ENCODE results near the gene VAV2. TPM values are rescaled to one million over a fixed set of nuclear protein-coding genes. Genes with fewer than 3 reads are reported as not detected.

VAV2 gene
- total RNA-seq, 1 donor from 2014 or later = 12.7 TPM

DNA sequence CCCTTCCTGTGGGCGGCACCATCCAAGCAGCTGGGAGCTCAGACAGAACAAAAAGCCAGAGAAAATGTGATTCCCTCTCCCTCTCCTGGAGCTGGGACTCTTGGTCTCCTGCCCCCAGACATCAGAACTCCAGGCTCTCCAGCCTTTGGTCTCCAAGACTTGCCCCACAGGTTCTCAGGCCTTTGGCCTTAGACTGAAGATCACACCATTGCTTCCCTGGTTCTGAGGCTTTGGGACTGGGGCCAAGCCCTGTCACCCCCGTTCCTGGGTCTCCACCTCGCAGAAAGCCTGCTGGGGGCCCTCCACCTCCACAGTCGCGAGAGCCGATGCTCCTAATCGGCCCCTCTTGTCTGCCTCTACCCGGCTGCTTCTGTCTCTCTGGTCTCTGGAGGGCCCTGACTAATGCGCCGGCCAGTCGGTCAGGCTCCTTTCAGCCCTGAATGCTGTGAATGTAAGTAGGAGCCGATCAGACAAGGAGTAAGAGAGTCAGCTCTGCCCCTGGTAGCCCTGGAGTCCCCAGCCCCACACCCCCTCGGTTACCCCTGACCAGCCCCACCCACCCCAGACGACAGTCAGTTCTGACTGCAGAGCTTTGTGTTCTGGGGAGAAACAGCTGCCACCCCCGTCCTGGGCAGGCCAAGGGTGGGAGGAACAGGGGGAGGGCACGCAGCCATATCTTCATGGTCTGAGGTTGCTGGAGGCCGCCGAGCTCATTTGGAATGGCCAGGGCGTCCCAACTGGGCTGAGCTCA lies 57.5 kb downstream of the VAV2 start:
- Histone ChIP-seq H3K27ac (peak overlapping the region; percentile 14 to 48), H3K27me3 (no peaks in the 10 kb centered on the region), H3K9me3 (no peaks in the 10 kb centered on the region), H3K4me3 (no peak overlapping the region), H3K36me3 (no peaks in the 10 kb centered on the region), H3K4me1 (no peaks in the 10 kb centered on the region)
- DNase-seq (ENCODE audit: low spot score in 2 of 2) = no peak
- TF ChIP-seq, protein P1, sequence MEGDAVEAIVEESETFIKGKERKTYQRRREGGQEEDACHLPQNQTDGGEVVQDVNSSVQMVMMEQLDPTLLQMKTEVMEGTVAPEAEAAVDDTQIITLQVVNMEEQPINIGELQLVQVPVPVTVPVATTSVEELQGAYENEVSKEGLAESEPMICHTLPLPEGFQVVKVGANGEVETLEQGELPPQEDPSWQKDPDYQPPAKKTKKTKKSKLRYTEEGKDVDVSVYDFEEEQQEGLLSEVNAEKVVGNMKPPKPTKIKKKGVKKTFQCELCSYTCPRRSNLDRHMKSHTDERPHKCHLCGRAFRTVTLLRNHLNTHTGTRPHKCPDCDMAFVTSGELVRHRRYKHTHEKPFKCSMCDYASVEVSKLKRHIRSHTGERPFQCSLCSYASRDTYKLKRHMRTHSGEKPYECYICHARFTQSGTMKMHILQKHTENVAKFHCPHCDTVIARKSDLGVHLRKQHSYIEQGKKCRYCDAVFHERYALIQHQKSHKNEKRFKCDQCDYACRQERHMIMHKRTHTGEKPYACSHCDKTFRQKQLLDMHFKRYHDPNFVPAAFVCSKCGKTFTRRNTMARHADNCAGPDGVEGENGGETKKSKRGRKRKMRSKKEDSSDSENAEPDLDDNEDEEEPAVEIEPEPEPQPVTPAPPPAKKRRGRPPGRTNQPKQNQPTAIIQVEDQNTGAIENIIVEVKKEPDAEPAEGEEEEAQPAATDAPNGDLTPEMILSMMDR (IDR thresholded peaks at IDR 0.05) = no peak
- intact Hi-C loops (cut with DNase I) = no loop called here

DNA sequence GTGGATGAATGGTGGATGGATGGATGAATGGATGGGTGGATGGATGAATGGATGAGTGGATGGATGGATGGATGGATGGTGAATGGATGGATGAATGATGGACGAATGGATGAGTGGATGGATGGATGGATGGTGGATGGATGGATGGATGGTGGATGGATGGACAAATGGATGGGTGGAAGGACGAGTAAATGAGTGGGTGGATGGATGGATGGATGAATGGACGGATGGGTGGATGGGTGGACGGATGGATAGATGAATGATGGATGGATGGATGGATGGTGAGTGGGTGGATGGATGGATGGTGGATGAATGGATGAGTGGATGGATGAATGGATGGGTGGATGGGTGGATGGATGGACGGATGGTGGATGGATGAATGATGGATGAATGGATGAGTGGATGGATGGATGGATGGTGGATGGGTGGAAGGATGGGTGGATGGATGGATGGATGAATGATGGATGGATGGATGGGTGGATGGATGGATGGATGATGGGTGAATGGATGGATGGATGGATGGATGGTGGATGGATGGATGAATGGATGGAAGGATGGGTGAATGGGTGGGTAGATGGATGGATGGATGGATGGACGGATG lies 58.6 kb downstream of the VAV2 start:
- Histone ChIP-seq H3K4me3 (no peak overlapping the region), H3K27me3 (no peaks in the 10 kb centered on the region), H3K36me3 (no peaks in the 10 kb centered on the region), H3K27ac (no peak overlapping the region), H3K4me1 (no peaks in the 10 kb centered on the region), H3K9me3 (no peaks in the 10 kb centered on the region)
- intact Hi-C loops (cut with DNase I) = no loop called here
- DNase-seq (ENCODE audit: low spot score in 2 of 2) = no peak
- TF ChIP-seq, protein P1 (IDR thresholded peaks at IDR 0.05) = no peak

DNA sequence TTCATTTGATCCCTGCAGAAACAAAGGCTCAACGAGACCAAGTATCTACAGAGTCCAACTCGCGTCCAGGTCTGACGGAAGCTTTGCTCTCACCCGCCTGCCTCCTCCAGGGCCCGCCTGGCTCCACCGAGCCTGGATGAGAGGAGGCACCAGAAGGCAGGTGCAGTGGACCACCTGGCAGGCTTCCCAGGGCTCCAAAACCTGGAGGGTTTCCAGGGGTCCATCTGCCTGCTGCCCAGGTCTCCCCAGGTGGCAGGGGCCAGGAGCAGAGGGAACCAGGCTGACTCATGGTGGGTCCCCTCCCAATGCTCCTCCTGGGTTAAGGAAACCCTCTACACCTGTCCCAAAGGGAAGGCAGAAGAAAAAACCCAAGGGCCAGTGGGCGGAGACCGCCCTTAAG lies 59.5 kb downstream of the VAV2 start:
- no peaks in the 10 kb centered on the region for H3K27me3 ChIP-seq
- H3K9me3 ChIP-seq = no peaks in the 10 kb centered on the region
- no peak overlapping the region for H3K4me3 ChIP-seq
- no peaks in the 10 kb centered on the region for H3K36me3 ChIP-seq
- H3K27ac ChIP-seq = no peak overlapping the region
- TF ChIP-seq, protein P1 (IDR thresholded peaks at IDR 0.05) = no peak
- no peaks in the 10 kb centered on the region for H3K4me1 ChIP-seq
- DNase-seq (ENCODE audit: low spot score in 2 of 2) = no peak
- intact Hi-C loops (cut with DNase I) = no loop called here

DNA sequence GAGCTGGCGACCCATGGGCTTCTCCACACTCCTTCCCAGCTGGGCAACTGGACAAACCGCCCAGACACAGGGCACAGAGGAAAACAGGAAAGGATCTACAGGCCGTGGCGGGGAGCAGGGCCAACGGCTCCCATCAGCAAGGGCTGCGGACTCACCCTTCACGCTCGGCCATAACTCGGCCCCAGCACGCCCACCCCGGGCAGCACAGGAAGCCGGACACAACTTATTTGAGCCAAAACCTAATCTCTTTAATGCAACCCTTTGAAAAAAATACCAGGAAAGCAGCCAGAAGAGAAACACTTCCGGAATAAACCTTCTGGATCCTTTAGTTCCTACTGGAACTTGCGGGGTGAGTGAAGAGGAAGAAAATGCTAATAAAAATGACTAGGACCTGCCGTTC lies 59.9 kb downstream of the VAV2 start:
- Histone ChIP-seq H3K9me3 (no peaks in the 10 kb centered on the region), H3K4me1 (no peaks in the 10 kb centered on the region), H3K4me3 (no peak overlapping the region), H3K36me3 (no peaks in the 10 kb centered on the region), H3K27me3 (no peaks in the 10 kb centered on the region), H3K27ac (no peak overlapping the region)
- no peak for DNase-seq (ENCODE audit: low spot score in 2 of 2)
- TF ChIP-seq, protein P1 (IDR thresholded peaks at IDR 0.05) = no peak
- intact Hi-C loops (cut with DNase I) = no loop called here

DNA sequence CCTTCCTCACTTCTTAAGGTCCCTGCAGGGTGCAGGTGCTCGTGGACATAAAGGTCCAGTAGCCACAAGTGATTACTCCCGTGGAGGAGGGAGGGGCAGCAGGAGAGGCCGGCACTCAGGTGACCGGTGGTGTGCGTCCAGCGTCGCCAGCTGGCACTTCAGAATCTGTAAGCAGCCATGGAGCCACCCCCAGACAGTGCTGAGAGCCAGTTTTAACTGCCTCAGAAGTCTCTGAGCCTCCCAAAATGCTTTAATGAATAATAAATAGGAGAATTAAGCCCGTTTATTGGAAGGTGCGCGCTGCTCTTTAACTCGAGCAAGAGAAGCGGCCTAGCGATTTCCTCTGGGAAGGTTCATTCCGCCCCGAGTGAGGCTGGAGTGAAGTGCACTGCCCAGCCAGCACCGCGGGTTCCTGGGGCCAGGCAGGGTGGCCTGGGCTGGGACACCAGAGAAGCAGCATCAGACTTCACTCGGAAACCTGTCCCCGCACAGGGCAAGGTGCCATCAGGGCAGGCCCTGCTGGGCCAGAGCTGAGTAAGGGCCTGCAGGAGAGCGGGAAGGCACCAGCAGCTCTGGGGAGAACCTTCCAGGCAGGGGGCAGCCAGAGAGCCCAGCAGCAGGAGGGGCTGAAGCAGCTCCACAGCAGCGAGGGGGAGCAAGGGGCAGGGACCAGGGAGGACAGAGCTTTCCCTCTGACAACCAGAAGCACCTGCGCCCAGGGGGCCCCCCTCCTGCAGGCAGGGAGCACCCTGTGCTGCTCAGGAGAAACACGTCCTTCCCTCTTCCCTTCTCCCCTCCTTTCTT lies 61.2 kb downstream of the VAV2 start:
- intact Hi-C loops (cut with DNase I) = no loop called here
- no peaks in the 10 kb centered on the region for H3K36me3 ChIP-seq
- no peak overlapping the region for H3K27ac ChIP-seq
- DNase-seq (ENCODE audit: low spot score in 2 of 2) = no peak
- H3K4me3 ChIP-seq = no peak overlapping the region
- TF ChIP-seq, protein P1 (IDR thresholded peaks at IDR 0.05) = no peak
- H3K27me3 ChIP-seq = no peaks in the 10 kb centered on the region
- H3K9me3 ChIP-seq = no peaks in the 10 kb centered on the region
- H3K4me1 ChIP-seq = no peaks in the 10 kb centered on the region
